ENCODE results near the gene TPT1.

Gene TPT1

DNA sequence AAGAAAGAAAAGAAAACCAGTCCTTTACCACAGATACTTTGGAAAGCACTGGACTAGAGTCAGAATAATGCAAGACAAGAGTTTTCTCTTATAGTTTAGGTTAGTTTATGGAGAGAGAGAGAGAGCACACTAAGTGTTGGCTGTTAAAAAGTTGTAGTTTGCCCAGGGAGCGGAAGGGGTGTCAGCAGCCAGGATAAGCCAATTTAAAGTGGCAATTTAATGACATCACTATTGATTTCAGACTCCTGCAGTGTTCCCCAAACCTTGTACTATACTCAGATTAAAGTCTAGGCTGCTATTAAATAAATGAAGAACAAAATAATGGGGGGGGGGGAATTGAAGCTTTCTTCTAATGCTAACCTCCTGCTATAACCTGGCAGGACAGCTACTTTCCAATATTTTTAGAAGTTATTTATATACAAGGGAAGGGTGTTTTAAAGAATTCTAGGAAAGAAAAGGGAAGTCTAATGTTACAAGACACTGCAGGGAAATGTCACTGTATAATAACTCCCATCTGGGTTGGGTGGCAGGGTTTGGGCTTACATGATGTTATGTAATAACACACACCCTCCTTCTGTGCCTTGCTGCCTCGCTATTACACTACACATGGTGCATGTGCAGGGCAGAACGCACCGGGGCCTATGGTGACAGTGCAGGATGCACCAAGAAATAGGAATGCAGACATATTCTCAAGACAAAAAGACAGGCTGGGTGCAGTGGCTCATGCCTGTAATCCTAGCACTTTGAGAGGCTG is 19.9 kb downstream of the TPT1 start:
- POLR2A ChIA-PET, result no interaction called here
- TF ChIP-seq, protein P1, sequence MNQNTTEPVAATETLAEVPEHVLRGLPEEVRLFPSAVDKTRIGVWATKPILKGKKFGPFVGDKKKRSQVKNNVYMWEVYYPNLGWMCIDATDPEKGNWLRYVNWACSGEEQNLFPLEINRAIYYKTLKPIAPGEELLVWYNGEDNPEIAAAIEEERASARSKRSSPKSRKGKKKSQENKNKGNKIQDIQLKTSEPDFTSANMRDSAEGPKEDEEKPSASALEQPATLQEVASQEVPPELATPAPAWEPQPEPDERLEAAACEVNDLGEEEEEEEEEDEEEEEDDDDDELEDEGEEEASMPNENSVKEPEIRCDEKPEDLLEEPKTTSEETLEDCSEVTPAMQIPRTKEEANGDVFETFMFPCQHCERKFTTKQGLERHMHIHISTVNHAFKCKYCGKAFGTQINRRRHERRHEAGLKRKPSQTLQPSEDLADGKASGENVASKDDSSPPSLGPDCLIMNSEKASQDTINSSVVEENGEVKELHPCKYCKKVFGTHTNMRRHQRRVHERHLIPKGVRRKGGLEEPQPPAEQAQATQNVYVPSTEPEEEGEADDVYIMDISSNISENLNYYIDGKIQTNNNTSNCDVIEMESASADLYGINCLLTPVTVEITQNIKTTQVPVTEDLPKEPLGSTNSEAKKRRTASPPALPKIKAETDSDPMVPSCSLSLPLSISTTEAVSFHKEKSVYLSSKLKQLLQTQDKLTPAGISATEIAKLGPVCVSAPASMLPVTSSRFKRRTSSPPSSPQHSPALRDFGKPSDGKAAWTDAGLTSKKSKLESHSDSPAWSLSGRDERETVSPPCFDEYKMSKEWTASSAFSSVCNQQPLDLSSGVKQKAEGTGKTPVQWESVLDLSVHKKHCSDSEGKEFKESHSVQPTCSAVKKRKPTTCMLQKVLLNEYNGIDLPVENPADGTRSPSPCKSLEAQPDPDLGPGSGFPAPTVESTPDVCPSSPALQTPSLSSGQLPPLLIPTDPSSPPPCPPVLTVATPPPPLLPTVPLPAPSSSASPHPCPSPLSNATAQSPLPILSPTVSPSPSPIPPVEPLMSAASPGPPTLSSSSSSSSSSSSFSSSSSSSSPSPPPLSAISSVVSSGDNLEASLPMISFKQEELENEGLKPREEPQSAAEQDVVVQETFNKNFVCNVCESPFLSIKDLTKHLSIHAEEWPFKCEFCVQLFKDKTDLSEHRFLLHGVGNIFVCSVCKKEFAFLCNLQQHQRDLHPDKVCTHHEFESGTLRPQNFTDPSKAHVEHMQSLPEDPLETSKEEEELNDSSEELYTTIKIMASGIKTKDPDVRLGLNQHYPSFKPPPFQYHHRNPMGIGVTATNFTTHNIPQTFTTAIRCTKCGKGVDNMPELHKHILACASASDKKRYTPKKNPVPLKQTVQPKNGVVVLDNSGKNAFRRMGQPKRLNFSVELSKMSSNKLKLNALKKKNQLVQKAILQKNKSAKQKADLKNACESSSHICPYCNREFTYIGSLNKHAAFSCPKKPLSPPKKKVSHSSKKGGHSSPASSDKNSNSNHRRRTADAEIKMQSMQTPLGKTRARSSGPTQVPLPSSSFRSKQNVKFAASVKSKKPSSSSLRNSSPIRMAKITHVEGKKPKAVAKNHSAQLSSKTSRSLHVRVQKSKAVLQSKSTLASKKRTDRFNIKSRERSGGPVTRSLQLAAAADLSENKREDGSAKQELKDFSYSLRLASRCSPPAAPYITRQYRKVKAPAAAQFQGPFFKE (tag by site-specific recombination; IDR thresholded peaks at IDR 0.05; ENCODE audit: borderline replicate concordance), result no peak
- TF ChIP-seq ZNF248 (tag by site-specific recombination; IDR thresholded peaks at IDR 0.05), result no peak
- no peak for TF ChIP-seq OSR2 (tag by site-specific recombination; IDR thresholded peaks at IDR 0.05)
- no peak for TF ChIP-seq ZNF830 (tag by site-specific recombination; IDR thresholded peaks at IDR 0.05; ENCODE audit: low read depth)
- TF ChIP-seq, protein P2, sequence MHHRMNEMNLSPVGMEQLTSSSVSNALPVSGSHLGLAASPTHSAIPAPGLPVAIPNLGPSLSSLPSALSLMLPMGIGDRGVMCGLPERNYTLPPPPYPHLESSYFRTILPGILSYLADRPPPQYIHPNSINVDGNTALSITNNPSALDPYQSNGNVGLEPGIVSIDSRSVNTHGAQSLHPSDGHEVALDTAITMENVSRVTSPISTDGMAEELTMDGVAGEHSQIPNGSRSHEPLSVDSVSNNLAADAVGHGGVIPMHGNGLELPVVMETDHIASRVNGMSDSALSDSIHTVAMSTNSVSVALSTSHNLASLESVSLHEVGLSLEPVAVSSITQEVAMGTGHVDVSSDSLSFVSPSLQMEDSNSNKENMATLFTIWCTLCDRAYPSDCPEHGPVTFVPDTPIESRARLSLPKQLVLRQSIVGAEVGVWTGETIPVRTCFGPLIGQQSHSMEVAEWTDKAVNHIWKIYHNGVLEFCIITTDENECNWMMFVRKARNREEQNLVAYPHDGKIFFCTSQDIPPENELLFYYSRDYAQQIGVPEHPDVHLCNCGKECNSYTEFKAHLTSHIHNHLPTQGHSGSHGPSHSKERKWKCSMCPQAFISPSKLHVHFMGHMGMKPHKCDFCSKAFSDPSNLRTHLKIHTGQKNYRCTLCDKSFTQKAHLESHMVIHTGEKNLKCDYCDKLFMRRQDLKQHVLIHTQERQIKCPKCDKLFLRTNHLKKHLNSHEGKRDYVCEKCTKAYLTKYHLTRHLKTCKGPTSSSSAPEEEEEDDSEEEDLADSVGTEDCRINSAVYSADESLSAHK (tag by site-specific recombination; IDR thresholded peaks at IDR 0.05), result no peak
- TF ChIP-seq ZBTB21 (tag by site-specific recombination; IDR thresholded peaks at IDR 0.05), result no peak
- TF ChIP-seq ZNF654 (tag by site-specific recombination; IDR thresholded peaks at IDR 0.05; ENCODE audit: low read depth), result no peak
- TF ChIP-seq ZFP37 (tag by site-specific recombination; IDR thresholded peaks at IDR 0.05), result no peak
- TF ChIP-seq, protein P3, sequence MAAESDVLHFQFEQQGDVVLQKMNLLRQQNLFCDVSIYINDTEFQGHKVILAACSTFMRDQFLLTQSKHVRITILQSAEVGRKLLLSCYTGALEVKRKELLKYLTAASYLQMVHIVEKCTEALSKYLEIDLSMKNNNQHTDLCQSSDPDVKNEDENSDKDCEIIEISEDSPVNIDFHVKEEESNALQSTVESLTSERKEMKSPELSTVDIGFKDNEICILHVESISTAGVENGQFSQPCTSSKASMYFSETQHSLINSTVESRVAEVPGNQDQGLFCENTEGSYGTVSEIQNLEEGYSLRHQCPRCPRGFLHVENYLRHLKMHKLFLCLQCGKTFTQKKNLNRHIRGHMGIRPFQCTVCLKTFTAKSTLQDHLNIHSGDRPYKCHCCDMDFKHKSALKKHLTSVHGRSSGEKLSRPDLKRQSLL (tag by site-specific recombination; IDR thresholded peaks at IDR 0.05), result no peak
- TF ChIP-seq KLF7 (tag by site-specific recombination; IDR thresholded peaks at IDR 0.05; ENCODE audit: borderline replicate concordance), result no peak
- TF ChIP-seq, protein P4, sequence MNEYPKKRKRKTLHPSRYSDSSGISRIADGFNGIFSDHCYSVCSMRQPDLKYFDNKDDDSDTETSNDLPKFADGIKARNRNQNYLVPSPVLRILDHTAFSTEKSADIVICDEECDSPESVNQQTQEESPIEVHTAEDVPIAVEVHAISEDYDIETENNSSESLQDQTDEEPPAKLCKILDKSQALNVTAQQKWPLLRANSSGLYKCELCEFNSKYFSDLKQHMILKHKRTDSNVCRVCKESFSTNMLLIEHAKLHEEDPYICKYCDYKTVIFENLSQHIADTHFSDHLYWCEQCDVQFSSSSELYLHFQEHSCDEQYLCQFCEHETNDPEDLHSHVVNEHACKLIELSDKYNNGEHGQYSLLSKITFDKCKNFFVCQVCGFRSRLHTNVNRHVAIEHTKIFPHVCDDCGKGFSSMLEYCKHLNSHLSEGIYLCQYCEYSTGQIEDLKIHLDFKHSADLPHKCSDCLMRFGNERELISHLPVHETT (tag by site-specific recombination; IDR thresholded peaks at IDR 0.05), result no peak
- no peak for TF ChIP-seq ZNF837 (tag by site-specific recombination; IDR thresholded peaks at IDR 0.05)
- TF ChIP-seq ZNF155 (tag by site-specific recombination; IDR thresholded peaks at IDR 0.05), result no peak
- H3K27ac ChIP-seq (ENCODE audit: extremely low read depth, low read depth, low read length), result no peak overlapping the region

More for the DNA sequence above, 19.9 kb downstream of the TPT1 start:
- CTCF ChIA-PET, result interaction anchor here (0.6 kb wide), 1 partner anchor 19 kb away, joined by 3 read pairs; no protein-coding TSS in a partner anchor
- Histone ChIP-seq H3K4me3 (ENCODE audit: low read depth, low read length) (no peak overlapping the region), H3K9me3 (ENCODE audit: control insufficient read depth, insufficient read depth, low read depth, low read length) (no peaks in the 10 kb centered on the region), H3K4me1 (ENCODE audit: control insufficient read depth, insufficient read depth, low read length) (no peaks in the 10 kb centered on the region), H3K36me3 (ENCODE audit: control insufficient read depth in 2 of 2, insufficient read depth in 1 of 2, low read length in 2 of 2) (no peaks in the 10 kb centered on the region)
